SK-N-SH (cell line): ENCODE data around the gene CSF2RB. TPM values are rescaled to one million over a fixed set of nuclear protein-coding genes. Genes with fewer than 3 reads are reported as not detected.

Experiments used
- CTCF ChIA-PET: fragments of 300-600, 350-600 bp; formaldehyde crosslinking; extraction: SDS; loops from one replicate; lab custom pipeline; 2021; lab: Yijun Ruan, JAX
- POLR2A ChIA-PET: fragments of 350-600 bp; sonication (Branson Sonifier 250); formaldehyde crosslinking; extraction: SDS; loops from one replicate; lab custom pipeline; 2020; ENCODE audit warnings: antibody characterized with exemption, inconsistent platforms; lab: Yijun Ruan, JAX
- DNase-seq: peaks from one replicate; pipeline ENCODE4 v3.0.0; 2012
- H2AFZ ChIP-seq: fragments of 200-600 bp; sonication (generic); 2 replicates; pipeline ENCODE4 v1.8.1; 2016; ENCODE audit warnings: antibody characterized with exemption, mild to moderate bottlenecking, low read depth
- H3F3A ChIP-seq: fragments of 200-600 bp; sonication (generic); replicated peaks from 2 replicates; pipeline ENCODE3; 2016; ENCODE audit warnings: antibody characterized with exemption, mild to moderate bottlenecking; ENCODE audit not compliant: insufficient read depth
- H3K27ac ChIP-seq, 2 experiments: fragments of 200-500 bp in 1 of 2; fragments of 200-600 bp in 1 of 2; sonication (Bioruptor generic) in 1 of 2; sonication (generic), shearing (Covaris generic) in 1 of 2; 2 replicates each; pipeline versions ENCODE4 v1.5.1 to v1.6.1; 2014 to 2016; ENCODE audit warnings: low read depth in 2 of 2, inconsistent platforms in 1 of 2, low read length in 1 of 2, mild to moderate bottlenecking in 1 of 2, mixed read lengths in 1 of 2
- H3K27me3 ChIP-seq: fragments of 200-600 bp; sonication (generic), shearing (Covaris generic); 2 replicates; pipeline ENCODE4 v1.6.1; 2016; ENCODE audit warnings: mixed run types; ENCODE audit not compliant: insufficient read depth
- H3K36me3 ChIP-seq, 2 experiments: fragments of 200-500 bp in 1 of 2; fragments of 200-600 bp in 1 of 2; sonication (Bioruptor generic) in 1 of 2; sonication (generic) in 1 of 2; replicated peaks in 1 of 2; 2 replicates each; pipeline versions ENCODE3 to v1.5.1; 2014 to 2016; ENCODE audit warnings: low read length in 1 of 2, mild to moderate bottlenecking in 1 of 2; ENCODE audit not compliant: insufficient read depth in 2 of 2, control insufficient read depth in 1 of 2
- H3K4me1 ChIP-seq, 2 experiments: fragments of 200-500 bp in 1 of 2; fragments of 200-600 bp in 1 of 2; sonication (Bioruptor generic) in 1 of 2; sonication (generic), shearing (Covaris generic) in 1 of 2; 2 replicates each; pipeline versions ENCODE4 v1.5.1 to v1.6.1; 2014 to 2016; ENCODE audit warnings: low read depth in 1 of 2, low read length in 1 of 2, mixed run types in 1 of 2; ENCODE audit not compliant: insufficient read depth in 2 of 2, control insufficient read depth in 1 of 2
- H3K4me2 ChIP-seq: fragments of 200-600 bp; sonication (generic), shearing (Covaris generic); 2 replicates; pipeline ENCODE4 v1.6.1; 2017; ENCODE audit warnings: mixed run types
- H3K4me3 ChIP-seq, 2 experiments: fragments of 200-500 bp in 1 of 2; fragments of 200-600 bp in 1 of 2; sonication (Bioruptor generic) in 1 of 2; sonication (generic), shearing (Covaris generic) in 1 of 2; 2 replicates each; pipeline versions ENCODE4 v1.5.1 to v1.8.1; 2014 to 2016; ENCODE audit warnings: low read depth in 2 of 2, inconsistent platforms in 1 of 2, low read length in 1 of 2, mild to moderate bottlenecking in 1 of 2, mixed read lengths in 1 of 2, moderate library complexity in 1 of 2
- H3K79me2 ChIP-seq: fragments of 200-600 bp; sonication (generic); 2 replicates; pipeline ENCODE4 v1.8.1; 2017; ENCODE audit warnings: mild to moderate bottlenecking; ENCODE audit not compliant: insufficient read depth
- H3K9ac ChIP-seq: fragments of 200-600 bp; sonication (generic); 2 replicates; pipeline ENCODE4 v1.6.1; 2017; ENCODE audit warnings: mixed run types
- H3K9me2 ChIP-seq: fragments of 200-600 bp; sonication (generic); 2 replicates; pipeline ENCODE4 v1.6.1; 2017; ENCODE audit warnings: mixed run types
- H3K9me3 ChIP-seq: fragments of 200-600 bp; sonication (generic); 2 replicates; pipeline ENCODE4 v1.6.1; 2017; ENCODE audit warnings: mixed run types, mild to moderate bottlenecking, moderate library complexity
- H4K20me1 ChIP-seq: fragments of 200-600 bp; sonication (generic); 2 replicates; pipeline ENCODE4 v1.6.1; 2017; ENCODE audit warnings: mild to moderate bottlenecking, mixed run types; ENCODE audit not compliant: insufficient read depth
- GATA2 ChIP-seq: sonication (generic); formaldehyde crosslinking; IDR thresholded peaks from 2 replicates; pipeline ENCODE4 v1.5.0; 2020; ENCODE audit warnings: mild to moderate bottlenecking, missing genetic modification reagents
- MAX ChIP-seq: IDR thresholded peaks from 2 replicates; pipeline ENCODE4 v1.4.0; 2012; ENCODE audit warnings: low read depth
- MEF2A ChIP-seq: IDR thresholded peaks from 2 replicates; pipeline ENCODE4 v1.4.0; 2012; ENCODE audit warnings: low read depth, borderline replicate concordance
- RFX5 ChIP-seq: IDR thresholded peaks from 2 replicates; pipeline ENCODE4 v1.6.1; 2012; ENCODE audit warnings: mild to moderate bottlenecking, improper control_type of control experiment, low read length
- TCF12 ChIP-seq: IDR thresholded peaks from 2 replicates; pipeline ENCODE4 v1.4.0; 2012
- USF1 ChIP-seq: IDR thresholded peaks from 2 replicates; pipeline ENCODE4 v1.4.0; 2012; ENCODE audit warnings: low read depth, borderline replicate concordance
- YY1 ChIP-seq: IDR thresholded peaks from 2 replicates; pipeline ENCODE4 v1.4.0; 2012; ENCODE audit warnings: low read depth, mild to moderate bottlenecking
- WGBS: methylation state at CpG from one replicate; pipeline ENCODE4 v1.1.6; 2017; ENCODE audit warnings: low lambda C conversion rate; 5-methylcytosine and 5-hydroxymethylcytosine counted together
- polyA plus RNA-seq, 3 experiments: library from polyadenylated mRNA; depleted of rRNA; stranded (reverse); fragments of >200 nt; gene quantifications; 2 replicates each; pipeline ENCODE4 v1.2.3, GENCODE V29; 2012

The CSF2RB gene
- polyA plus RNA-seq, 1 of the 3 experiments (the other 2 are of a cell fraction), result not detected

DNA sequence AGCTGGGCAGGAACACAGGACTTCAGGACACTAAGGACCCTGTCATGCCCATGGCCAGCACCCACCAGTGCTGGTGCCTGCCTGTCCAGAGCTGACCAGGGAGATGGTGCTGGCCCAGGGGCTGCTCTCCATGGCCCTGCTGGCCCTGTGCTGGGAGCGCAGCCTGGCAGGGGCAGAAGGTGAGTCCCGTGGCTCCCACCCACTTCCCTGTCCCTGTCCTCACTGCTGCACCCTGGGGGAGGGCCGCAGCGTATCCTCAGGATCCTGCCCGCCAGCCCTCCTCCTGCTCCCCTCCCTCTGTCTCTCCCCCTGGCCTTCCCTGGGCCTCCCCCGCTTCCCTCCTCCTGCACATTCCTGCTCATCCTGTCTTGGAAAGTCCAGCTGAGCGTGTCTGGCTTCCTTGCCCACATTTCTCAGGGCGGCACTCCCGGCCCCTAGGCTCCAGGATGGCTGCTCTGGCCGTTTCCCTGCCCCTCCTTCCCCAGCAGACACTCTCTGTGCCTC, 8.7 kb downstream of the CSF2RB start:
- no peaks in the 10 kb centered on the region for H4K20me1 ChIP-seq
- TF ChIP-seq TCF12, result no peak
- H3K9me3 ChIP-seq, result no peaks in the 10 kb centered on the region
- no peak overlapping the region for H3K9ac ChIP-seq
- H3F3A ChIP-seq, result no peaks in the 10 kb centered on the region
- H3K27ac ChIP-seq, result no peak overlapping the region
- H3K36me3 ChIP-seq, result no peaks in the 10 kb centered on the region
- no peak overlapping the region for H3K4me3 ChIP-seq
- no peaks in the 10 kb centered on the region for H3K4me1 ChIP-seq
- POLR2A ChIA-PET, result no interaction called here
- DNase-seq, result no peak
- 38% methylated on average over 6 of the region's 10 CpGs for WGBS
- no peak overlapping the region for H3K4me2 ChIP-seq
- no peak overlapping the region for H2AFZ ChIP-seq
- no peaks in the 10 kb centered on the region for H3K79me2 ChIP-seq
- no peaks in the 10 kb centered on the region for H3K9me2 ChIP-seq
- CTCF ChIA-PET, result interaction anchor here (1.4 kb wide), 1 partner anchor 66 kb away, joined by 4 read pairs; no protein-coding TSS in a partner anchor
- H3K27me3 ChIP-seq, result no peaks in the 10 kb centered on the region; the same call in 1 of the 2 replicates

DNA sequence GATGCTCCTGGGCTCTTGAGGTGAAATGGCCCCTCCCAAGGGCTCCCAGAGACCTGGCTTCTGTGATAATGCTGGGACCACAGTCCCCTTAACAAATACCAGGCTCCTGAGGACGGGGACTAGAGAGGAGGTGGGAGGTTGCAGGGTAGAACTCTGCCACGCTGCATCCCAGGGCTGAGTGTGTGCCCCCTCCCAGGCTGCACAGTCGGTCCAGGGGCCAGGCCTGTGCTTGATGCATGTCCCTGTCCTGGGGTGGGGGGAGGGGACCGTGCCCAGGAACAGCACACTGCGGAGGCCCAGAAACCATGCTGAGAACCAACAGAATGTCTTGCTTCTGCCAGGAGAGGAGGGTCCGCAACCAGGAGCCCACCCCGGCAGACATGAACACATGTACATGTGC, 9.3 kb downstream of the CSF2RB start:
- H4K20me1 ChIP-seq, result no peaks in the 10 kb centered on the region
- H3F3A ChIP-seq, result no peaks in the 10 kb centered on the region
- no peaks in the 10 kb centered on the region for H3K9me2 ChIP-seq
- H3K79me2 ChIP-seq, result no peaks in the 10 kb centered on the region
- no peak overlapping the region for H2AFZ ChIP-seq
- no peaks in the 10 kb centered on the region for H3K4me1 ChIP-seq
- H3K4me2 ChIP-seq, result no peak overlapping the region
- ChIA-PET CTCF (interaction anchor here (2.2 kb wide), 1 partner anchor 66 kb away, joined by 6 read pairs; no protein-coding TSS in a partner anchor), POLR2A (no interaction called here)
- H3K4me3 ChIP-seq, result no peak overlapping the region
- no peaks in the 10 kb centered on the region for H3K36me3 ChIP-seq
- TF ChIP-seq MAX (no peak), YY1 (no peak), GATA2 (no peak)
- 70% methylated on average over 2 of the region's 7 CpGs for WGBS
- no peaks in the 10 kb centered on the region for H3K27me3 ChIP-seq
- H3K27ac ChIP-seq, result no peak overlapping the region
- no peaks in the 10 kb centered on the region for H3K9me3 ChIP-seq
- H3K9ac ChIP-seq, result no peak overlapping the region
- no peak for DNase-seq

- no peaks in the 10 kb centered on the region for H3K79me2 ChIP-seq
- H3K27ac ChIP-seq, result no peak overlapping the region
- TF ChIP-seq RFX5 (no peak), MEF2A (no peak), USF1 (no peak)
- CTCF ChIA-PET, result interaction anchor here (1.3 to 2.2 kb wide), 2 partner anchors 26 to 67 kb away, joined by 3 to 6 read pairs; no protein-coding TSS in a partner anchor
- H3K9me3 ChIP-seq, result no peaks in the 10 kb centered on the region
- no peak overlapping the region for H3K9ac ChIP-seq
- no peaks in the 10 kb centered on the region for H3K9me2 ChIP-seq
- no peaks in the 10 kb centered on the region for H4K20me1 ChIP-seq
- H3K4me3 ChIP-seq, result no peak overlapping the region
- no peak for DNase-seq
- H3K4me1 ChIP-seq, result no peaks in the 10 kb centered on the region; a peak in 1 of 4 replicates
- POLR2A ChIA-PET, result no interaction called here
- H3F3A ChIP-seq, result no peaks in the 10 kb centered on the region
- no peaks in the 10 kb centered on the region for H3K27me3 ChIP-seq
- no peak overlapping the region for H3K4me2 ChIP-seq
- H3K36me3 ChIP-seq, result no peaks in the 10 kb centered on the region
- H2AFZ ChIP-seq, result no peak overlapping the region
- 90% methylated on average over 15 of the region's 21 CpGs for WGBS
These were observed 9.8 kb downstream of the CSF2RB start for GRCh38 chr22:36923131-36923788.
